Cardiac muscle cell (in vitro differentiated cells and primary cell): ENCODE results near the gene CAMKMT. TPM values are rescaled to one million over a fixed set of nuclear protein-coding genes. Genes with fewer than 3 reads are reported as not detected.
A peak's percentile ranks its signal among the peaks of the same experiment; 100 is the strongest.

Experiments
- DNase-seq, 2 donors: peaks; one replicate each; pipeline versions ENCODE4 v3.0.0 to v3.0.0-alpha.2; 2010 to 2017; ENCODE audit warnings: low read depth in 1 of 2, low spot score in 1 of 2
- H3K27ac ChIP-seq: fragments of 200-600 bp; sonication (generic); 2 replicates; pipeline ENCODE4 v1.5.1; 2016
- H3K27me3 ChIP-seq: fragments of 200-600 bp; sonication (generic); 2 replicates; pipeline ENCODE4 v1.6.0; 2016; ENCODE audit warnings: control low read depth
- H3K36me3 ChIP-seq: fragments of 200-600 bp; sonication (generic); 2 replicates; pipeline ENCODE4 v1.5.1; 2016; ENCODE audit warnings: control low read depth
- H3K4me1 ChIP-seq: fragments of 200-600 bp; sonication (generic); 2 replicates; pipeline ENCODE4 v1.8.1; 2017; ENCODE audit warnings: low read depth, mild to moderate bottlenecking, mixed run types
- H3K4me3 ChIP-seq: fragments of 200-600 bp; sonication (generic); 2 replicates; pipeline ENCODE4 v1.5.1; 2016; ENCODE audit warnings: mild to moderate bottlenecking
- H3K9me3 ChIP-seq: fragments of 200-600 bp; sonication (generic); 2 replicates; pipeline ENCODE4 v1.5.1; 2017; ENCODE audit warnings: low read depth, mild to moderate bottlenecking, control low read depth
- polyA plus RNA-seq: library from polyadenylated mRNA; unstranded; fragments of >200 nt; fragmentation: Nextera tagmentation; extraction: Ambion mirVana; gene quantifications from 2 replicates; pipeline ENCODE4 v1.2.1, GENCODE V29; 2016
- total RNA-seq: library from RNA; depleted of rRNA; stranded (reverse); fragments of >200 nt; gene quantifications from 2 replicates; pipeline ENCODE4 v1.2.3, GENCODE V29; 2016
- TF ChIP-seq, protein P1 (sequence below): IDR thresholded peaks from 2 replicates; pipeline ENCODE4 v1.5.1; 2012; ENCODE audit warnings: low read depth, mild to moderate bottlenecking, low read length

Gene CAMKMT
- total and polyA plus RNA-seq, 2 experiments from 2014 or later, result 16.9 to 20.6 TPM

GRCh38 chr2:44768438-44769236, 406.9 kb downstream of the CAMKMT start:
- H3K4me3 ChIP-seq, result peak overlapping the region; percentile 7
- H3K27me3 ChIP-seq, result peaks cover 74% of the 10 kb centered on the region
- no peaks in the 10 kb centered on the region for H3K9me3 ChIP-seq
- peaks cover 14% of the 10 kb centered on the region for H3K4me1 ChIP-seq
- H3K27ac ChIP-seq, result no peak overlapping the region
- peak in 1 of 2 donors; percentile 15 for DNase-seq
- no peaks in the 10 kb centered on the region for H3K36me3 ChIP-seq
- TF ChIP-seq, protein P1, sequence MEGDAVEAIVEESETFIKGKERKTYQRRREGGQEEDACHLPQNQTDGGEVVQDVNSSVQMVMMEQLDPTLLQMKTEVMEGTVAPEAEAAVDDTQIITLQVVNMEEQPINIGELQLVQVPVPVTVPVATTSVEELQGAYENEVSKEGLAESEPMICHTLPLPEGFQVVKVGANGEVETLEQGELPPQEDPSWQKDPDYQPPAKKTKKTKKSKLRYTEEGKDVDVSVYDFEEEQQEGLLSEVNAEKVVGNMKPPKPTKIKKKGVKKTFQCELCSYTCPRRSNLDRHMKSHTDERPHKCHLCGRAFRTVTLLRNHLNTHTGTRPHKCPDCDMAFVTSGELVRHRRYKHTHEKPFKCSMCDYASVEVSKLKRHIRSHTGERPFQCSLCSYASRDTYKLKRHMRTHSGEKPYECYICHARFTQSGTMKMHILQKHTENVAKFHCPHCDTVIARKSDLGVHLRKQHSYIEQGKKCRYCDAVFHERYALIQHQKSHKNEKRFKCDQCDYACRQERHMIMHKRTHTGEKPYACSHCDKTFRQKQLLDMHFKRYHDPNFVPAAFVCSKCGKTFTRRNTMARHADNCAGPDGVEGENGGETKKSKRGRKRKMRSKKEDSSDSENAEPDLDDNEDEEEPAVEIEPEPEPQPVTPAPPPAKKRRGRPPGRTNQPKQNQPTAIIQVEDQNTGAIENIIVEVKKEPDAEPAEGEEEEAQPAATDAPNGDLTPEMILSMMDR, result no peak

DNA sequence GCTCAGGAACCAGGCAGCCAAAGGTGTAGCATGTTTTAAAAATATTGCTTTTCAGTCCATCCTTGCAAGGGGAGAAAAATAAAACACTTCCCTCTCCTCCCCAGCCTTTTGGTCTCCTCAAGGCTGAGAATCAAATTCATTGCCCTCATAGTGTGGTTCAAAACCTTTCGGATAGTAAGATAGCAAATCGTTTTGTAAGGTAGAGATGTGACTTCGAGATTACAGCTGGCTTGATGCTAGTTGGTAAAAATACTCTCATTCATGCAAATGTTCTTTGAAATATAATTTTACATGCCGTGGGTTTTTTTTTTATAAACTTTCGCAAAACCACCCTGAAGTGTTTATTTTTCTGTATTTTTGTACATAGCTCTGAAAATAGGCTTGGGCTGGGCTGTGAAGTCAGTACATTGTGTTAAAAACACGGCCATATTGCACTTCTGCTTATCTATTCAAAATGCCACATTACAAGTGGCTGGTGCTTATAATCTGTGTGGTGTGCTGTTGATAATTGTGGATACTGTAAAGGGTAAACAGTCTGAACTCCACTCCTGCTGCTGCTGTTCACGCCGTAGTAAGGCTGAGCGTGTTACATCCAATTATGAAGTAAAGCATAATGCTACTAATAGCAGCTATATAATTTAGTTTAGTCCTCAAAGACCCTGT, 407.7 kb downstream of the CAMKMT start:
- no peak for DNase-seq
- Histone ChIP-seq H3K27me3 (peaks cover 76% of the 10 kb centered on the region), H3K4me1 (peaks cover 14% of the 10 kb centered on the region)

DNA sequence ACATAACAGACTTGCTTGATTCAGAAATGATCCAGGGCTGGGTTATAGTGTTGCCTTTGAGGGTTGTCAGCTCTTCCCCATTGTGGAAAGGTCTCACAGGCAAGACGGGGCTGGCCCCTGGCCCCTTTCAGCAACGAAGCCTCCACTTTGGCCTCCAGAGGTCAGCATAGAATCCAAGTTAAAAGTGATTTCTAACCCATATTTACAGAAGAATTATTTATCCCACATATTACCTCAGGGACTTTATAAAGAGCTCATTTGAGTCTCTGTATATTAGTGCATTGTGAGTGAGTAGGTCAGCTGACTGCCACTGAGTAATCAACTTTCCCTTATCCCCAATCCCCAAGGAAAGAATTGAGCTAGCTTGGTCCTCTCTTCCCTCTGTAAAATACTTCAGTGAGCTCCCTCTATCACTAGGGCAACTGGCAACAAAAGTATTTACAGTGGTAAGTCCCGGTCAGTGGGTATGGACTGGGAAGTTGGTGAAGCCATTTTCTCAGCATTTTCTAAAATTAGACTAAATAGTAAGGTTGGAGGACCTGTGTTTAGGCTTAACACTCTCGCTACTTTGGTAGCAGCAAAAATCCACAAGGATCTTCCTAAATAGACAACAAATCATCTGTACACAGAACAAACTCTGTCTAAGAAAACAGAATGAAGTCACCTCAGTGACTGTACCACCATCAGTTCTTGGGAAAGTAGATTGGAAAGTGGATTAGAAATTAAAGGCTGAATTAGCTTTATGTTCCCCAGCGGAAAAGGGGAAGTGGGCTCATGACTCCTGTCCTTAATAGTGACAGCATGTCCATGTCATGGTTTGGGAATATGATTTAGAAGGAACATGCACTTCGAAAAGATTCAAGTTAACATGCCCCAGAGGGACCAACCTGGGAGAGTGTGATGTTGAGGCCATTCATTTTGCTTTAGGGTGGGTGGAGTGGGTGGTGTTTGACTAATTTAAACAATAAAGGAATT, 408.8 kb downstream of the CAMKMT start:
- TF ChIP-seq, protein P1, result no peak
- no peak overlapping the region for H3K27ac ChIP-seq
- H3K27me3 ChIP-seq, result peaks cover 76% of the 10 kb centered on the region
- no peak for DNase-seq
- no peaks in the 10 kb centered on the region for H3K9me3 ChIP-seq
- peaks cover 14% of the 10 kb centered on the region for H3K4me1 ChIP-seq
- no peak overlapping the region for H3K4me3 ChIP-seq
- H3K36me3 ChIP-seq, result no peaks in the 10 kb centered on the region

More for the DNA sequence above, 407.7 kb downstream of the CAMKMT start:
- Histone ChIP-seq H3K36me3 (no peaks in the 10 kb centered on the region), H3K27ac (no peak overlapping the region), H3K4me3 (no peak overlapping the region), H3K9me3 (no peaks in the 10 kb centered on the region)
- TF ChIP-seq, protein P1, result no peak

- no peaks in the 10 kb centered on the region for H3K36me3 ChIP-seq
- no peak overlapping the region for H3K27ac ChIP-seq
- peaks cover 70% of the 10 kb centered on the region for H3K27me3 ChIP-seq
- TF ChIP-seq, protein P1, result no peak
- H3K9me3 ChIP-seq, result no peaks in the 10 kb centered on the region
- H3K4me3 ChIP-seq, result no peak overlapping the region
- DNase-seq, result no peak
- peaks cover 14% of the 10 kb centered on the region for H3K4me1 ChIP-seq
Measured at GRCh38 chr2:44771522-44771921, 409.8 kb downstream of the CAMKMT start.

GRCh38 chr2:44772131-44772530, 410.4 kb downstream of the CAMKMT start:
- Histone ChIP-seq H3K4me1 (peaks cover 14% of the 10 kb centered on the region), H3K27me3 (peaks cover 67% of the 10 kb centered on the region), H3K27ac (no peak overlapping the region), H3K9me3 (no peaks in the 10 kb centered on the region), H3K36me3 (no peaks in the 10 kb centered on the region), H3K4me3 (no peak overlapping the region)
- TF ChIP-seq, protein P1, result no peak
- DNase-seq, result no peak
